Prostate gland (tissue), 2 donors: ENCODE results near the gene FRRS1L.

Experiments used
- POLR2AphosphoS5 ChIP-seq: sonication (generic); formaldehyde crosslinking; IDR thresholded peaks from one replicate; pipeline ENCODE4 v1.6.1; 2017; ENCODE audit warnings: antibody characterized with exemption
- TF ChIP-seq, protein P1 (sequence below), 4 experiments: fragments of 200-600 bp in 2 of 4; fragments of 450-650 bp in 2 of 4; sonication (generic) in 2 of 4; IDR thresholded peaks; 1 replicate in 3 of 4; 2 replicates in 1 of 4; pipeline ENCODE4 v1.5.1; 2016 to 2019; ENCODE audit warnings: antibody characterized with exemption in 4 of 4, mild to moderate bottlenecking in 2 of 4, moderate library complexity in 2 of 4

DNA sequence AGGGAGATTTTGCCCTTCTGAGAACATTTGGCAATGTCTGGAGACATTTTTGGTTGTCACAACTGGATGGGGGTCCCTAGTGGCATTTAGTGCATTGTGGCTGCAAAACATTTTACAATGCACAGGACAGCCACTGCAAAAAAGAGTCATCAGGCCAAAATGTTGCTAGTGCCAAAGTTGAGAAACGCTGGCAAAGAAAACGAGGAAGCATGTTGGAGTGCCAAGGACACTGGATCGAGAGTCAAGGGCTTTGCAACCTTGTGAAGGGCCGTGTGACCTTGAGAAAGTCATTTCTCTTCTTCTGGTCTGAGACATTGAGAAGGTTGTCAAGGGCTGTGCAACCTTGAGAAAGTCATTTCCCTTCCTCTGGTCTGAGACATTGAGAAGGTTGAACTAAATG is 45.7 kb upstream of the FRRS1L start:
- TF ChIP-seq, protein P1, sequence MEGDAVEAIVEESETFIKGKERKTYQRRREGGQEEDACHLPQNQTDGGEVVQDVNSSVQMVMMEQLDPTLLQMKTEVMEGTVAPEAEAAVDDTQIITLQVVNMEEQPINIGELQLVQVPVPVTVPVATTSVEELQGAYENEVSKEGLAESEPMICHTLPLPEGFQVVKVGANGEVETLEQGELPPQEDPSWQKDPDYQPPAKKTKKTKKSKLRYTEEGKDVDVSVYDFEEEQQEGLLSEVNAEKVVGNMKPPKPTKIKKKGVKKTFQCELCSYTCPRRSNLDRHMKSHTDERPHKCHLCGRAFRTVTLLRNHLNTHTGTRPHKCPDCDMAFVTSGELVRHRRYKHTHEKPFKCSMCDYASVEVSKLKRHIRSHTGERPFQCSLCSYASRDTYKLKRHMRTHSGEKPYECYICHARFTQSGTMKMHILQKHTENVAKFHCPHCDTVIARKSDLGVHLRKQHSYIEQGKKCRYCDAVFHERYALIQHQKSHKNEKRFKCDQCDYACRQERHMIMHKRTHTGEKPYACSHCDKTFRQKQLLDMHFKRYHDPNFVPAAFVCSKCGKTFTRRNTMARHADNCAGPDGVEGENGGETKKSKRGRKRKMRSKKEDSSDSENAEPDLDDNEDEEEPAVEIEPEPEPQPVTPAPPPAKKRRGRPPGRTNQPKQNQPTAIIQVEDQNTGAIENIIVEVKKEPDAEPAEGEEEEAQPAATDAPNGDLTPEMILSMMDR (IDR thresholded peaks at IDR 0.05) = no peak
- TF ChIP-seq POLR2AphosphoS5 = no peak
